Cardiac muscle cell (in vitro differentiated cells and primary cell): ENCODE results near the gene CES2. TPM values are rescaled to one million over a fixed set of nuclear protein-coding genes. Genes with fewer than 3 reads are reported as not detected.
"Not testable (repeated sequence)": the region's sequence is repeated elsewhere in the genome, so short reads cannot be mapped to it uniquely, and the experiment has no call there.

Experiments used
- DNase-seq, 2 donors: peaks; one replicate each; pipeline versions ENCODE4 v3.0.0 to v3.0.0-alpha.2; 2010 to 2017; ENCODE audit warnings: low read depth in 1 of 2, low spot score in 1 of 2
- H3K27ac ChIP-seq: fragments of 200-600 bp; sonication (generic); 2 replicates; pipeline ENCODE4 v1.5.1; 2016
- H3K27me3 ChIP-seq: fragments of 200-600 bp; sonication (generic); 2 replicates; pipeline ENCODE4 v1.6.0; 2016; ENCODE audit warnings: control low read depth
- H3K36me3 ChIP-seq: fragments of 200-600 bp; sonication (generic); 2 replicates; pipeline ENCODE4 v1.5.1; 2016; ENCODE audit warnings: control low read depth
- H3K4me1 ChIP-seq: fragments of 200-600 bp; sonication (generic); 2 replicates; pipeline ENCODE4 v1.8.1; 2017; ENCODE audit warnings: low read depth, mild to moderate bottlenecking, mixed run types
- H3K4me3 ChIP-seq: fragments of 200-600 bp; sonication (generic); 2 replicates; pipeline ENCODE4 v1.5.1; 2016; ENCODE audit warnings: mild to moderate bottlenecking
- H3K9me3 ChIP-seq: fragments of 200-600 bp; sonication (generic); 2 replicates; pipeline ENCODE4 v1.5.1; 2017; ENCODE audit warnings: low read depth, mild to moderate bottlenecking, control low read depth
- CTCF ChIP-seq: IDR thresholded peaks from 2 replicates; pipeline ENCODE4 v1.5.1; 2012; ENCODE audit warnings: low read depth, mild to moderate bottlenecking, low read length
- polyA plus RNA-seq: library from polyadenylated mRNA; unstranded; fragments of >200 nt; fragmentation: Nextera tagmentation; extraction: Ambion mirVana; gene quantifications from 2 replicates; pipeline ENCODE4 v1.2.1, GENCODE V29; 2016
- total RNA-seq: library from RNA; depleted of rRNA; stranded (reverse); fragments of >200 nt; gene quantifications from 2 replicates; pipeline ENCODE4 v1.2.3, GENCODE V29; 2016

The CES2 gene
- total and polyA plus RNA-seq, 2 experiments from 2014 or later, result 69.1 to 84.2 TPM

DNA sequence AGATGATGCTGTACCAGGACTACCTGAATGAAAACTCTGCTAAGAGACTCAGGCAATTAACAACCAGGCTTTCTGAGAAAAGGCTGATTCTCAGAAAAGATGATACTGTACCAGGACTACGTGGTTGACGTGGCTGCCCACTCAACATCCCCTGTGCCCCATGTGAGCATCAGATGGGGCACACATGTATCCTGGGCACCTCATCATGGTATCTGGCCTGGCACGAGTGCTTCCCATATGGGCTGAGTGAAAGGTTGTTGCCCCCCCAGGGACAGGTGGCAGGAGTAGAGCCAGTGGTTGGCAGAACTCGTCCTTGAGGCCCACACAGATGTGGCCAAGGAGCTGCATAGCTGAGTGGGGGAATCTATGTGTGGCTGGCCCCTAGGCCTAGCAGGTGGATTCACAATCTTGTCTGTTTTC is 49.6 kb downstream of the CES2 start:
- Histone ChIP-seq H3K27ac (no peak overlapping the region), H3K4me1 (no peaks in the 10 kb centered on the region), H3K9me3 (no peaks in the 10 kb centered on the region), H3K36me3 (no peaks in the 10 kb centered on the region), H3K27me3 (no peaks in the 10 kb centered on the region), H3K4me3 (no peak overlapping the region)
- TF ChIP-seq CTCF, result no peak
- DNase-seq, result no peak

DNA sequence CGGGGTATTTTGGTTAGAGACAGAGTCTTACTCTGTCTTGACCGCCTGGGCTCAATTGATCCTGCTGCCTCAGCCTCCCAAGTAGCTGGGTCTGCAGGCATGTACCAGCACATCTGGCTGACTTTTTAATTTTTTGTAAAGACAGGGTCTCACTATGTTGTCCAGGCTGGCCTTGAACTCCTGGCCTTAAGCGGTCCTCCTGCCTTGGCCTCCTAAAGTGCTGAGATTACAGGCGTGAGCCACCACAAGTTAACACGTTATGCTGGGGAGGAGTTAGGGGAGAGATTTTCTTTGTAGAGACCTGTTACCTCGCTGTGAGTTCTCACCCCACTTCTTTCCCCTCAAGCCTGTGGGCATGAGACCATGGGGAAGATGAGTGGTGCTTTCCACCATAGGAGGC is 51.2 kb downstream of the CES2 start:
- Histone ChIP-seq H3K27me3 (no peaks in the 10 kb centered on the region), H3K4me3 (no peak overlapping the region), H3K36me3 (no peaks in the 10 kb centered on the region), H3K4me1 (no peaks in the 10 kb centered on the region), H3K27ac (no peak overlapping the region), H3K9me3 (no peaks in the 10 kb centered on the region)
- DNase-seq, result no peak
- no peak for TF ChIP-seq CTCF

DNA sequence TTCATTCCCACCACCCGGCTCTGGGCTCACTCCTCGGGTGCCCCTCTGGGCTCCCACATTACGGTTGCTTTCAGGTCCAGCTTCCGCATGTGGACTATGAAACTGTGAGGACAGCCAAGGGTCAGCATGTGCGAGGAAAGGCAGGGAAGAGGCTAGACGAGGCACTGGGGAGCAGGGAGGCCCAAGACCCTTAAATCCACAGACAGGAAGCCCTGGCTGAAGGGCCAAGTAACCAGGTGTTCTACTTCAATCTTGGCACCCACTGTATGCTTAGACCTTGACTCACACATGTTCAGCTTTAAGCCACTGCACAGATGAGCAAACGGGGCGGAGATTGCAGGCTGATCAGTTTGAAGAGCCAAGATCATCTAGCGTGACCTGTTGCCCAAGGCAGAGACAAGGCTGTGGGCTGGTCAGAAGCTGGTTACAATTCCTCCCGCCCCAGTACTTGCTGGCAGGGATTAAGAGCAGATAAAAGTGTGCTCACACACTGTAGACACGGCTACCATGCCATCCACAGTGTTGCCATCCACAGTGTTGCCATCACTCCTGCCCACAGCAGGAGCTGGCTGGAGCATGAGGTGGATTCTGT is 53.0 kb downstream of the CES2 start, which contains the start of gene CES4A:
CES4A (plus strand) TSS at position 393 of the 592 bp plus-strand sequence; CDS start at position 577, 184 bp downstream.
- H3K27ac ChIP-seq, result no peak within 1 kb of the TSS
- no peaks in the 10 kb centered on the region for H3K9me3 ChIP-seq
- no peaks in the 10 kb centered on the region for H3K27me3 ChIP-seq
- no peak within 1 kb of the TSS for H3K4me3 ChIP-seq
- H3K36me3 ChIP-seq, result no peaks in the 10 kb centered on the region
- no peaks in the 10 kb centered on the region for H3K4me1 ChIP-seq
- TF ChIP-seq CTCF, result no peak
- DNase-seq, result peak in 1 of 2 donors; percentile 65

GRCh38 chr16:66991545-66992077 is 56.3 kb downstream of the CES2 start:
- no peak for TF ChIP-seq CTCF
- H3K36me3 ChIP-seq, result no peaks in the 10 kb centered on the region
- no peak for DNase-seq
- H3K27ac ChIP-seq, result no peak overlapping the region
- H3K9me3 ChIP-seq, result no peaks in the 10 kb centered on the region
- H3K4me3 ChIP-seq, result no peak overlapping the region
- no peaks in the 10 kb centered on the region for H3K27me3 ChIP-seq
- H3K4me1 ChIP-seq, result no peaks in the 10 kb centered on the region

- H3K27ac ChIP-seq, H3K9me3 ChIP-seq, H3K4me3 ChIP-seq, H3K4me1 ChIP-seq, DNase-seq, H3K27me3 ChIP-seq, H3K36me3 ChIP-seq: not testable (repeated sequence)
Observed at GRCh38 chr16:66993558-66993957, 58.2 kb downstream of the CES2 start.

Other genes with a start within 250 kb of the CES2 start
- gene CMTM4, start 238.8 kb upstream of the CES2 start, total RNA-seq, result 42.3 and 61.6 TPM in 2 replicates
- gene CMTM4, start 238.8 kb upstream of the CES2 start, polyA plus RNA-seq, result 19.7 and 22.8 TPM in 2 replicates
- 54.5 and 58.6 TPM in 2 replicates for gene DYNC1LI2, start 183.9 kb upstream of the CES2 start, total RNA-seq
- 76.0 and 89.6 TPM in 2 replicates for gene DYNC1LI2, start 183.9 kb upstream of the CES2 start, polyA plus RNA-seq
- gene TERB1, start 133.9 kb upstream of the CES2 start, total RNA-seq, result not detected in 2 replicates
- not detected in 2 replicates for gene TERB1, start 133.9 kb upstream of the CES2 start, polyA plus RNA-seq
- 39.5 and 45.2 TPM in 2 replicates for gene NAE1, start 104.5 kb upstream of the CES2 start, total RNA-seq
- 97.8 and 114 TPM in 2 replicates for gene NAE1, start 104.5 kb upstream of the CES2 start, polyA plus RNA-seq
- gene CA7, start 91.1 kb upstream of the CES2 start, total RNA-seq, result 0.27 and 1.0 TPM in 2 replicates
- 0.46 and 1.2 TPM in 2 replicates for gene CA7, start 91.1 kb upstream of the CES2 start, polyA plus RNA-seq
- 6.0 and 19.4 TPM in 2 replicates for gene PDP2, start 55.0 kb upstream of the CES2 start, total RNA-seq
- 4.1 and 7.4 TPM in 2 replicates for gene PDP2, start 55.0 kb upstream of the CES2 start, polyA plus RNA-seq
- gene CDH16, start 16.6 kb upstream of the CES2 start, total RNA-seq, result 0.07 and 4.4 TPM in 2 replicates
- gene CDH16, start 16.6 kb upstream of the CES2 start, polyA plus RNA-seq, result not detected in 2 replicates
- 51.6 and 246 TPM in 2 replicates for gene RRAD, start 10.0 kb upstream of the CES2 start, total RNA-seq
- gene RRAD, start 10.0 kb upstream of the CES2 start, polyA plus RNA-seq, result 73.8 and 318 TPM in 2 replicates
- gene CIAO2B, start 1.1 kb upstream of the CES2 start, total RNA-seq, result 151 and 184 TPM in 2 replicates
- 194 and 242 TPM in 2 replicates for gene CIAO2B, start 1.1 kb upstream of the CES2 start, polyA plus RNA-seq
- gene CES3, start 25.8 kb downstream of the CES2 start, total RNA-seq, result 6.2 and 12.8 TPM in 2 replicates
- 4.7 and 6.4 TPM in 2 replicates for gene CES3, start 25.8 kb downstream of the CES2 start, polyA plus RNA-seq
- 12.4 and 15.7 TPM in 2 replicates for gene CES4A, start 53.1 kb downstream of the CES2 start, total RNA-seq
- gene CES4A, start 53.1 kb downstream of the CES2 start, polyA plus RNA-seq, result 14.7 and 19.9 TPM in 2 replicates
- 94.8 and 197 TPM in 2 replicates for gene CBFB, start 93.6 kb downstream of the CES2 start, total RNA-seq
- 66.3 and 78.5 TPM in 2 replicates for gene CBFB, start 93.6 kb downstream of the CES2 start, polyA plus RNA-seq
- gene PHAF1, start 174.4 kb downstream of the CES2 start, total RNA-seq, result 10.3 and 10.8 TPM in 2 replicates
- gene PHAF1, start 174.4 kb downstream of the CES2 start, polyA plus RNA-seq, result 18.1 and 18.4 TPM in 2 replicates
- 28.0 and 34.7 TPM in 2 replicates for gene B3GNT9, start 215.5 kb downstream of the CES2 start, total RNA-seq
- gene B3GNT9, start 215.5 kb downstream of the CES2 start, polyA plus RNA-seq, result 18.0 and 30.4 TPM in 2 replicates
- gene TRADD, start 224.4 kb downstream of the CES2 start, total RNA-seq, result 5.4 and 12.2 TPM in 2 replicates
- 6.7 and 11.9 TPM in 2 replicates for gene TRADD, start 224.4 kb downstream of the CES2 start, polyA plus RNA-seq
- gene FBXL8, start 224.4 kb downstream of the CES2 start, total RNA-seq, result 8.7 and 9.0 TPM in 2 replicates
- gene FBXL8, start 224.4 kb downstream of the CES2 start, polyA plus RNA-seq, result 6.8 and 9.3 TPM in 2 replicates
- 0.63 and 7.9 TPM in 2 replicates for gene HSF4, start 229.2 kb downstream of the CES2 start, total RNA-seq
- 1.7 and 2.6 TPM in 2 replicates for gene HSF4, start 229.2 kb downstream of the CES2 start, polyA plus RNA-seq
- 33.7 and 40.6 TPM in 2 replicates for gene NOL3, start 235.0 kb downstream of the CES2 start, total RNA-seq
- gene NOL3, start 235.0 kb downstream of the CES2 start, polyA plus RNA-seq, result 19.4 and 31.1 TPM in 2 replicates
- gene MATCAP1, start 248.4 kb downstream of the CES2 start, total RNA-seq, result 57.8 and 78.1 TPM in 2 replicates
- gene MATCAP1, start 248.4 kb downstream of the CES2 start, polyA plus RNA-seq, result 47.8 and 53.7 TPM in 2 replicates